HTERT RPE-1 (cell line): Measurements from ENCODE around the gene CRYBB3.
"Not testable (repeated sequence)": the region's sequence is repeated elsewhere in the genome, so short reads cannot be mapped to it uniquely, and the experiment has no call there.

Experiments used
- in situ Hi-C: fragments of 300-500 bp; cut with MboI; formaldehyde crosslinking; loops from 4 replicates; pipeline ENCODE4 v1.14.3; 2020; ENCODE audit warnings: low sequenced_read_pairs

Gene CRYBB3

GRCh38 chr22:25238058-25238457 lies 38.4 kb downstream of the CRYBB3 start:
- in situ Hi-C loops, result not testable (repeated sequence)

- in situ Hi-C loops, result not testable (repeated sequence)
Measured at GRCh38 chr22:25255169-25255568, 55.5 kb downstream of the CRYBB3 start.
